Uterine smooth muscle cell (primary cell): ENCODE results near the gene ATP1A1. TPM values are rescaled to one million over a fixed set of nuclear protein-coding genes. Genes with fewer than 3 reads are reported as not detected.

Source experiments
- total RNA-seq: library from RNA; depleted of rRNA; stranded (reverse); fragments of >200 nt; gene quantifications from 2 replicates; pipeline ENCODE4 v1.2.3, GENCODE V29; 2014

ATP1A1 gene
- total RNA-seq: 128 and 160 TPM in 2 replicates

DNA sequence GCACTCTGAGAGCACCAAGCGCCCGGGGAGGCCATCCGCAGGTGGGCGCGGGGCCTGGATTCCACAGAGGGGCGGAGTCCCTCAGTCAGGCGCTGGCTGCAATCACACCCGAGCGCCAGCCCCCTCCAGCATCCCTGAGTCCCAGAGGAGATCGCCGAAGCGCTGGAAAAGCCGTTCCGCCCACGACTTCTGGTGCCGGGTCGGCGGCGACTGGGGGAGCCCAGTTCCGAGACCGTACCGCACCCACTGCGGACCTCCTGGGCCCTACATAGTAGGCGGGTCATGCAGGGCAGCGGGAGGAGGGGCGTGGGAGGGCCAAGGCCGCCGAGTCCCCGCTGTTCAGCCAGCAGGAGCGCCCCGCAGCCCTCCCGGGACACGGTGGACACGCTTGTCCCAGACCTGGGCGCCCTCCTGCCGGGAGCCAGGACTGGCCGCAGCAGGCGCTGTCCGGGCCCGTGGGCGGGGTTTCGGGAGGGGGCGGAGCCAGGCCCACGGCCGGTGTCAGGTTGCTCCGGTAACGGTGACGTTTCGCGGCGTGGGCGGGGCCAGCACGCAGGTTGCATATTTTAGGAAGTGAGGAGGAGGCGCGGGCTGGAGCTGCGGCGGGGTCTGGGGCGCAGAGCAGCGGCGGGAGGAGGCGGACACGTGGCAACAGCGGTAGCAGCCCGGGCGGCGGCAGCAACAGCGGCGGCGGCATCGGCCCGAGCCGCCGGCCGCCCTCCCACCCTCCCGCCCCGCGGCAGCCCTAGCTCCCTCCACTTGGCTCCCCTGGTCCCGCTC lies at the start of gene ATP1A1:
TSS of gene ATP1A1 (plus strand) at position 594 of the 780 bp plus-strand sequence. CDS start 268 bp downstream, outside the sequence.

Other genes starting within 250 kb of the ATP1A1 start
- gene CD58, start 197.8 kb downstream of the ATP1A1 start, total RNA-seq: 6.2 and 8.4 TPM in 2 replicates